WI38 (cell line): ENCODE data around the gene FAM162A.

Experiments used
- H3K4me3 ChIP-seq: 2 replicates; pipeline ENCODE4 v1.5.1; 2011; ENCODE audit warnings: low read depth, mild to moderate bottlenecking, control low read depth, low read length
- CTCF ChIP-seq: IDR thresholded peaks from 2 replicates; pipeline ENCODE4 v1.5.1; 2012; ENCODE audit warnings: low read depth, mild to moderate bottlenecking, control low read depth, low read length

FAM162A gene

GRCh38 chr3:122389197-122389596, 5.2 kb downstream of the FAM162A start:
- no peak overlapping the region for H3K4me3 ChIP-seq
- TF ChIP-seq CTCF = no peak

GRCh38 chr3:122389892-122390291, 5.9 kb downstream of the FAM162A start:
- H3K4me3 ChIP-seq = no peak overlapping the region
- TF ChIP-seq CTCF = no peak

GRCh38 chr3:122390665-122391064, 6.7 kb downstream of the FAM162A start:
- no peak for TF ChIP-seq CTCF
- H3K4me3 ChIP-seq = no peak overlapping the region

- TF ChIP-seq CTCF = no peak
- H3K4me3 ChIP-seq = no peak overlapping the region
Observed at GRCh38 chr3:122391681-122392446, 7.9 kb downstream of the FAM162A start.

GRCh38 chr3:122392868-122393844, 9.2 kb downstream of the FAM162A start:
- TF ChIP-seq CTCF = peak; percentile 56
- H3K4me3 ChIP-seq = no peak overlapping the region

- no peak for TF ChIP-seq CTCF
- no peak overlapping the region for H3K4me3 ChIP-seq
Observed at GRCh38 chr3:122394173-122394572, 10.2 kb downstream of the FAM162A start.

- no peak overlapping the region for H3K4me3 ChIP-seq
- no peak for TF ChIP-seq CTCF
Observed at GRCh38 chr3:122395582-122395981, 11.6 kb downstream of the FAM162A start.
